Prostate gland (tissue), 2 donors: Measurements from ENCODE around the gene CAV1. TPM values are rescaled to one million over a fixed set of nuclear protein-coding genes. Genes with fewer than 3 reads are reported as not detected.
A peak's percentile ranks its signal among the peaks of the same experiment; 100 is the strongest.

Experiments used
- DNase-seq: peaks from one replicate; pipeline ENCODE4 v3.0.0-alpha.2; 2019; ENCODE audit warnings: low spot score
- H3K27ac ChIP-seq, 2 donors: fragments of 200-600 bp; sonication (generic); 2 replicates each; pipeline ENCODE4 v1.5.1; 2017 to 2019
- H3K27me3 ChIP-seq: fragments of 200-600 bp; sonication (generic); replicated peaks from 2 replicates; pipeline ENCODE4 v1.5.1; 2019; ENCODE audit not compliant: insufficient read depth
- H3K36me3 ChIP-seq, 2 donors: fragments of 200-600 bp; sonication (generic); 1 replicate in 1 of 2; 2 replicates in 1 of 2; pipeline versions ENCODE4 v1.5.1 to v1.8.1; 2017 to 2019
- H3K4me1 ChIP-seq: fragments of 200-600 bp; sonication (generic); replicated peaks from 2 replicates; pipeline ENCODE4 v1.5.1; 2019
- H3K4me3 ChIP-seq, 2 donors: fragments of 200-600 bp; sonication (generic); 2 replicates each; pipeline ENCODE4 v1.5.1; 2017 to 2019
- H3K9me3 ChIP-seq: fragments of 200-600 bp; sonication (generic); 2 replicates; pipeline ENCODE4 v1.5.1; 2017
- POLR2A ChIP-seq: fragments of 450-650 bp; IDR thresholded peaks from one replicate; pipeline ENCODE4 v1.6.1; 2016; ENCODE audit warnings: antibody characterized with exemption, mild to moderate bottlenecking
- POLR2AphosphoS5 ChIP-seq: sonication (generic); formaldehyde crosslinking; IDR thresholded peaks from one replicate; pipeline ENCODE4 v1.6.1; 2017; ENCODE audit warnings: antibody characterized with exemption
- WGBS: methylation state at CpG from one replicate; pipeline ENCODE4 v1.1.5; 2018; 5-methylcytosine and 5-hydroxymethylcytosine counted together
- intact Hi-C: fragments of 100-400 bp; cut with DNase I; formaldehyde crosslinking; loops from one replicate; pipeline ENCODE4 v1.14.2; 2022
- total RNA-seq, 2 donors: library from RNA; depleted of rRNA; stranded (reverse); fragments of >200 nt; gene quantifications; one replicate each; pipeline ENCODE4 v1.1.0, GENCODE V29; 2016
- TF ChIP-seq, protein P1 (sequence below), 4 experiments: fragments of 200-600 bp in 2 of 4; fragments of 450-650 bp in 2 of 4; sonication (generic) in 2 of 4; IDR thresholded peaks; 1 replicate in 3 of 4; 2 replicates in 1 of 4; pipeline ENCODE4 v1.5.1; 2016 to 2019; ENCODE audit warnings: antibody characterized with exemption in 4 of 4, mild to moderate bottlenecking in 2 of 4, moderate library complexity in 2 of 4

The CAV1 gene
- total RNA-seq, 2 donors from 2014 or later: 54.0 to 114 TPM

DNA sequence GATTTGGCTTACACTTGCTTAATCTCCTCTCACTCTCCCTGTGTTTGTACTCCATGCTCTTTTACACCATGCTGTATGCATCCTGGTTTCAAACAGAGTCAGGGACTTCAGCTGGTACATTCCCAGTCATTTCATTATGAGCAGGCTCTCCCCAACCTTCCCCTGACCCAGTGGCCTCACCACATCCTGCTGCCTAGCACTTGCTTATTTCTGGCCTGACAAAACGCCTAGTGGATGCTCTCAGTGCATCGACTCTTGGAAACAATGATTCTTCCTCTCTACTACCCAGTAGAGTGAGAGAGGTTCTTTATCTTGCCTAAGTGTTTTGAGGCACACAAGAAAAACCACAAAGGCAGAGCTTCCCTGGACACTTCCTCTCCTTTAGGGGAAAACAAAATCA is 63.4 kb downstream of the CAV1 start:
- no peaks in the 10 kb centered on the region for H3K9me3 ChIP-seq
- intact Hi-C loops: loop anchor here (2.0 to 10.0 kb wide), 3 partner anchors 61 to 329 kb away; partner anchors contain the start of gene CAV1
- no peaks in the 10 kb centered on the region for H3K27me3 ChIP-seq
- H3K4me3 ChIP-seq: no peak overlapping the region
- H3K4me1 ChIP-seq: no peaks in the 10 kb centered on the region
- TF ChIP-seq, protein P1, sequence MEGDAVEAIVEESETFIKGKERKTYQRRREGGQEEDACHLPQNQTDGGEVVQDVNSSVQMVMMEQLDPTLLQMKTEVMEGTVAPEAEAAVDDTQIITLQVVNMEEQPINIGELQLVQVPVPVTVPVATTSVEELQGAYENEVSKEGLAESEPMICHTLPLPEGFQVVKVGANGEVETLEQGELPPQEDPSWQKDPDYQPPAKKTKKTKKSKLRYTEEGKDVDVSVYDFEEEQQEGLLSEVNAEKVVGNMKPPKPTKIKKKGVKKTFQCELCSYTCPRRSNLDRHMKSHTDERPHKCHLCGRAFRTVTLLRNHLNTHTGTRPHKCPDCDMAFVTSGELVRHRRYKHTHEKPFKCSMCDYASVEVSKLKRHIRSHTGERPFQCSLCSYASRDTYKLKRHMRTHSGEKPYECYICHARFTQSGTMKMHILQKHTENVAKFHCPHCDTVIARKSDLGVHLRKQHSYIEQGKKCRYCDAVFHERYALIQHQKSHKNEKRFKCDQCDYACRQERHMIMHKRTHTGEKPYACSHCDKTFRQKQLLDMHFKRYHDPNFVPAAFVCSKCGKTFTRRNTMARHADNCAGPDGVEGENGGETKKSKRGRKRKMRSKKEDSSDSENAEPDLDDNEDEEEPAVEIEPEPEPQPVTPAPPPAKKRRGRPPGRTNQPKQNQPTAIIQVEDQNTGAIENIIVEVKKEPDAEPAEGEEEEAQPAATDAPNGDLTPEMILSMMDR (IDR thresholded peaks at IDR 0.05): no peak
- no peak for TF ChIP-seq POLR2A
- no peak for TF ChIP-seq POLR2AphosphoS5
- no peak for DNase-seq
- no peak overlapping the region for H3K27ac ChIP-seq
- WGBS: 19% methylated on average over 2 of the region's 2 CpGs
- no peaks in the 10 kb centered on the region for H3K36me3 ChIP-seq

DNA sequence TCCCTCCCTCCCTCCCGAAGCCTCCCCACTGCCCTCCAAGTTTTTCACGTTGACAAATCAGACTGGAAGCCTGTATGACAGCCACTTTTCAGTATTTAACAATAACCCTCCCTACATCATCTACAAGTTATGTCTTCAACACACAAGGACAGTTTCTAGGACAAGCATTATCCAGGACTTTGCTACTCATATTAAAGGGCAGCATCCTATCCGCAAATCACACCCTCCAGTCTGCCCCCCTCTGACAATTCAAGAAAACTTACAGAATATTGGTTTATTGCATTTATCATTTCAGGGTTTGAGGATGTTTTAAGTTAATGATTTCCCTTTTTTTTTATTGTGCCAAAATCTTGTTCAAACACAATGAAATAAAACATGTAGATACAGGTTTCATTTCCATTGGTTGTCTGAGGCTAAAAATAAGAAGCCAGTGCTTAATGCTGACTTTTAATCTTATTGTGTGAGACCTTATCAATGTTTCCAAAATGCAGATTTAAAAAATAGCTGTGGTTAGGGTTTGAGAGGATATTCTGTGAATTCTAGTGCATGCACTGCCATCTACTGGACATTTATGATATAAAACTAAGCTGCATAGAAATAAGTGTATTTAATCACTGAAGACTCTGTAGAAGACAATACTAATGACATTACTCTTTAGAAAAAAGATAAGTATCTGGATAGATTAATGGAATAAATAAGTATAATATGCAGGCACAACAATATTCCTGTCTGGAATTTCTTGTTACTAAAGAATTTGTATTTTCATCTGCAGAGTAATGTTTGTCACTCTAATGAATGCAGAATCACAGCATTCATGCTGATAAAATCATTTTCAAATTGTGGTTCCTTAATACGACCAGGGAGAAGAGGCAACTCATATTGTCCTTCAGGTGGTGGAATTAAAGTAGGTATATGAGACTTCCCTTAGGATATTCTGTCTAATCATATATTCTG is 64.1 kb downstream of the CAV1 start:
- DNase-seq: peak; percentile 33
- Histone ChIP-seq H3K4me3 (no peak overlapping the region), H3K36me3 (no peaks in the 10 kb centered on the region), H3K27me3 (no peaks in the 10 kb centered on the region), H3K9me3 (no peaks in the 10 kb centered on the region), H3K27ac (no peak overlapping the region), H3K4me1 (no peaks in the 10 kb centered on the region)
- TF ChIP-seq, protein P1 (IDR thresholded peaks at IDR 0.05): peak; percentile 61 to 88 (median 78)
- TF ChIP-seq POLR2AphosphoS5 (no peak), POLR2A (no peak)
- 16% methylated on average over 4 of the region's 4 CpGs for WGBS
- intact Hi-C loops: loop anchor here (2.0 to 10.0 kb wide), 3 partner anchors 62 to 330 kb away; partner anchors contain the start of gene CAV1

DNA sequence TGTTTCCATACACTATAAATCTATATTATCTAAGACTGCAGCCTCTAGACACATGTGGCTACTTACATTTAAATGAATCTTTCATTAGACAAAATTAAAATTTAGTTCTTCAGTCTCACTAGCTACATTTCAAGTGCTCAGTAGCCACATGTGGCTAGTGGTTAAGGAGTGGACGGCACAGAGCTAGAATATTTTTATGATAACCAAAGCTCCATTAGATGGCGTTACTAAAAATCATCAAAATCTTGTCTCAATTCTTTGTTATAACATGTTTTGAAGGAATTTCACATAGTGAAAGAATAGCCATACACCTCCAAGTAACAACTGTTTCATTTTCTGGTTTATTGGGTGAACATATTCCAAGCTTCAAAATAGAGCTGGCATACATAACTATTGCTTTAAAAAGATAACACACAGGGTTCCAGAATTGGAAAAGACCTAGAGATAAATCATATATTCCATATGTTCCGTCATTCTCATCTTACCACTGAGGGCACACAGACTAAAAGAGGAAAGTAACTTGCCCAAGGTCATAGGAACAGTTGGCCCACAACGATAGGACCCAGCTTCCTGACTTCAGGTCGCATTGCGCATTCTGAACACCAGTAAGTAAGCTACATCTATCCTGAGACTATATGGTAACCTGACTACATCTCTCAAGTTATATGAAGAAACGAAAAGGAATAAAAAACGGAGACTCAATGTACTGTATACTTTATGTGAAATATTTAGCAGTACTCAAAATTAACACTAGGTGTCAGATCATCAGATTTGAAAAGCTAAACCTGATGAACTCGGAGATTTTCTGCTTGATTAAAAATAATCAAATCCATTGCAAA is 66.6 kb downstream of the CAV1 start:
- DNase-seq: no peak
- no peaks in the 10 kb centered on the region for H3K27me3 ChIP-seq

DNA sequence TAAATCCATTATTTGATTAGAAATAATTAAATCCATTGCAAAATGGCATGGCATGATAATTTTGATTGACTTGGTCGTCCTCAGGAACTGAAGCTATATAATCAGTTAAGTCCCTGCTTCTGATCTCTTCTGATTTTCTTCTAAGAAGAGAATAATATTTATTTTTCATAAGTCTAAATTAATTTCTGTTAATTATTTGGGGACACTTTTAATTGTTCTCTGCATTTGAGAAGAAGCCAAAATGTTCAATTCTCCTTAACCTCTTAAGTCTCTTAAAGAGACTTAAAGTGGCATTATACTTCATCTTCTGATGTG is 67.2 kb downstream of the CAV1 start:
- TF ChIP-seq POLR2AphosphoS5 (no peak), POLR2A (no peak)
- TF ChIP-seq, protein P1 (IDR thresholded peaks at IDR 0.05): no peak
- Histone ChIP-seq H3K9me3 (no peaks in the 10 kb centered on the region), H3K4me1 (no peaks in the 10 kb centered on the region), H3K4me3 (no peak overlapping the region), H3K27ac (no peak overlapping the region), H3K36me3 (no peaks in the 10 kb centered on the region), H3K27me3 (no peaks in the 10 kb centered on the region)
- WGBS: 32% methylated on average over 1 of the region's 1 CpG
- intact Hi-C loops: loop anchor here (2.0 to 5.0 kb wide), 3 partner anchors 79 to 420 kb away; no protein-coding TSS in a partner anchor
- DNase-seq: no peak

More for the DNA sequence above, 66.6 kb downstream of the CAV1 start:
- Histone ChIP-seq H3K9me3 (no peaks in the 10 kb centered on the region), H3K4me3 (no peak overlapping the region), H3K36me3 (no peaks in the 10 kb centered on the region), H3K4me1 (no peaks in the 10 kb centered on the region), H3K27ac (no peak overlapping the region)
- intact Hi-C loops: loop anchor here (2.0 to 5.0 kb wide), 3 partner anchors 79 to 419 kb away; no protein-coding TSS in a partner anchor
- 48% methylated on average over 9 of the region's 9 CpGs for WGBS
- TF ChIP-seq, protein P1 (IDR thresholded peaks at IDR 0.05): peak; percentile 57 to 73 (median 69)
- no peak for TF ChIP-seq POLR2A
